Endometrium (tissue), 2 donors: ENCODE measurements around the gene GZMM.

ENCODE experiments used
- FAIRE-seq: peaks from 2 replicates; lab custom pipeline; 2012; peaks lifted over from hg19 to GRCh38; lab: Jason Lieb, UNC
- donor health status: control.
- donor health status: control.

Gene GZMM

GRCh38 chr19:543910-544608 is at the start of gene GZMM:
Gene GZMM (plus strand): TSS chr19:544053. CDS start chr19:544072, 19 bp downstream.
- FAIRE-seq: no peak

- FAIRE-seq: no peak
Observed at GRCh38 chr19:494171-495080, 49.4 kb upstream of the GZMM start.

GRCh38 chr19:495081-495401 is 48.8 kb upstream of the GZMM start:
- no peak for FAIRE-seq

DNA sequence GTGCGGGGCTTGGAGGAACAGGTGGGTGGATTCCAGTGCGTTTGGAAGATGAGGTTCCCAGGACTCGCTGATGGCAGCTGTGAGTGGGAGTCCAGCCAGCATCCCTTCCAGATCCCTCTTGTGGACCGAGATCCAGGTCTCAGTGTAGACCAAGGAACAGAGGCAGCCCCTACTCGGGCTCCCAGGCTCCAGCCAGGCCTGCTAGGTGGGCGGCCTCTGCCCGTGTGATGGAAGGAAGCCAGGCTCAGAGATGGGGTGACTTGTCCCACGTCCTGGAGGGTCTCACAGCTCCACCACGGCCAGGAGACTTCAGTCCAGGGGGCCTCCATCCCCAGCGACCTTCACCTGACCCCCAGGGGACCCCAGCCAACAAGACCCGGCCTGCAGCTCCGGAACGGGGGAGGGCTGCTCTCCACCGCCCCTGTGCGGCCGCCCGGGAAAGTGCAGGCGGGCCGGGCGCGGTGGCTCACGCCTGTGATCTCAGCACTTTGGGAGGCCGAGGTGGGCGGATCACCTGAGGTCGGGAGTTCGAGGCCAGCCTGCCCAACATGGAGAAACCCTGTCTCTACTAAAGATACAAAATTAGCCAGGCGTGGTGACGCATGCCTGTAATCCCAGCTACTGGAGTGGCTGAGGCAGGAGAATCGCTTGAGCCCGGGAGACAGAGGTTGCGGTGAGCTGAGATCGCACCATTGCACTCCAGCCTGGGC is 48.3 kb upstream of the GZMM start:
- no peak for FAIRE-seq

GRCh38 chr19:496112-496665 is 47.7 kb upstream of the GZMM start, which contains the start of gene MADCAM1:
Gene MADCAM1 (plus strand): TSS chr19:496486. CDS start chr19:496500, 14 bp downstream.
- no peak for FAIRE-seq

GRCh38 chr19:496986-497385 is 46.9 kb upstream of the GZMM start:
- FAIRE-seq: no peak

DNA sequence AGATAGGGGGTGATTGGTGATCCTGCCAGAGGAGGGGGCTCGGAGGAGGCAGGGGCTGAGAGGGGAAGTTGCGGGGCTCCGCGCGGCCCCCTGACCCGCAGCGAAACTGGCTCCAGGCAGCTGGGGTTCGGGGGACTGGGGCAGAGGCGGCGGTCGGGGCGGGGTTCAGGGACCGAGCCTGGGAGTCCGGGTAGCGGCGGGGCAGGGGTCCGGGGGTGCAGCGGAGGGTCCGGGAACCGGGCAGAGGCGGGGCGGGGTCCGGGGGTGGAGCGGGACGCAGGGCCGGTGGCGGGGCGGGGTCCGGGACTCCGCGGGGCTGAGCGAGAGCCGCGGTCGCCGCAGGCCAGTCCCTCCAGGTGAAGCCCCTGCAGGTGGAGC is 46.4 kb upstream of the GZMM start:
- no peak for FAIRE-seq

- no peak for FAIRE-seq
Observed at GRCh38 chr19:497869-498510, 45.9 kb upstream of the GZMM start.

DNA sequence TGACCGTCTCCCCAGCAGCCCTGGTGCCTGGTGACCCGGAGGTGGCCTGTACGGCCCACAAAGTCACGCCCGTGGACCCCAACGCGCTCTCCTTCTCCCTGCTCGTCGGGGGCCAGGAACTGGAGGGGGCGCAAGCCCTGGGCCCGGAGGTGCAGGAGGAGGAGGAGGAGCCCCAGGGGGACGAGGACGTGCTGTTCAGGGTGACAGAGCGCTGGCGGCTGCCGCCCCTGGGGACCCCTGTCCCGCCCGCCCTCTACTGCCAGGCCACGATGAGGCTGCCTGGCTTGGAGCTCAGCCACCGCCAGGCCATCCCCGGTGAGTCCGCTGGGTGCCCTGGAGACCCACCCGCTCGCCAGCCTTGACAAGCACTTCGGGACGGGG is 45.4 kb upstream of the GZMM start:
- no peak for FAIRE-seq

- no peak for FAIRE-seq
Observed at GRCh38 chr19:498977-499623, 44.8 kb upstream of the GZMM start.

DNA sequence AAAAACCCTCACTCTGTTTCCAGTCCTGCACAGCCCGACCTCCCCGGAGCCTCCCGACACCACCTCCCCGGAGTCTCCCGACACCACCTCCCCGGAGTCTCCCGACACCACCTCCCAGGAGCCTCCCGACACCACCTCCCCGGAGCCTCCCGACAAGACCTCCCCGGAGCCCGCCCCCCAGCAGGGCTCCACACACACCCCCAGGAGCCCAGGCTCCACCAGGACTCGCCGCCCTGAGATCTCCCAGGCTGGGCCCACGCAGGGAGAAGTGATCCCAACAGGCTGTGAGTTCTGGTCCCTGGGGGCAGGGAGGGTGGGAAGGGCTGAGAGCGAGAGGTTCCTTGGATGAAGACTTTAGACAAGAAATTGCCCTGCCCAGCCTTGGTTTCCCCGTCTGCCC is 42.2 kb upstream of the GZMM start:
- no peak for FAIRE-seq

DNA sequence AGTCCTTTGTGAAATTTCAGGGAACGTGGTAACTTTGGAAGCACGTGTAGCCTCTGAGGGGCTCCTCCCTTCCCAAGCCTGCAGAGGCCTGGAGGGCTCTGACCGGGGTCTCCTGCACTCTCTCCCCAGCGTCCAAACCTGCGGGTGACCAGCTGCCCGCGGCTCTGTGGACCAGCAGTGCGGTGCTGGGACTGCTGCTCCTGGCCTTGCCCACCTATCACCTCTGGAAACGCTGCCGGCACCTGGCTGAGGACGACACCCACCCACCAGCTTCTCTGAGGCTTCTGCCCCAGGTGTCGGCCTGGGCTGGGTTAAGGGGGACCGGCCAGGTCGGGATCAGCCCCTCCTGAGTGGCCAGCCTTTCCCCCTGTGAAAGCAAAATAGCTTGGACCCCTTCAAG is 39.2 kb upstream of the GZMM start:
- no peak for FAIRE-seq

DNA sequence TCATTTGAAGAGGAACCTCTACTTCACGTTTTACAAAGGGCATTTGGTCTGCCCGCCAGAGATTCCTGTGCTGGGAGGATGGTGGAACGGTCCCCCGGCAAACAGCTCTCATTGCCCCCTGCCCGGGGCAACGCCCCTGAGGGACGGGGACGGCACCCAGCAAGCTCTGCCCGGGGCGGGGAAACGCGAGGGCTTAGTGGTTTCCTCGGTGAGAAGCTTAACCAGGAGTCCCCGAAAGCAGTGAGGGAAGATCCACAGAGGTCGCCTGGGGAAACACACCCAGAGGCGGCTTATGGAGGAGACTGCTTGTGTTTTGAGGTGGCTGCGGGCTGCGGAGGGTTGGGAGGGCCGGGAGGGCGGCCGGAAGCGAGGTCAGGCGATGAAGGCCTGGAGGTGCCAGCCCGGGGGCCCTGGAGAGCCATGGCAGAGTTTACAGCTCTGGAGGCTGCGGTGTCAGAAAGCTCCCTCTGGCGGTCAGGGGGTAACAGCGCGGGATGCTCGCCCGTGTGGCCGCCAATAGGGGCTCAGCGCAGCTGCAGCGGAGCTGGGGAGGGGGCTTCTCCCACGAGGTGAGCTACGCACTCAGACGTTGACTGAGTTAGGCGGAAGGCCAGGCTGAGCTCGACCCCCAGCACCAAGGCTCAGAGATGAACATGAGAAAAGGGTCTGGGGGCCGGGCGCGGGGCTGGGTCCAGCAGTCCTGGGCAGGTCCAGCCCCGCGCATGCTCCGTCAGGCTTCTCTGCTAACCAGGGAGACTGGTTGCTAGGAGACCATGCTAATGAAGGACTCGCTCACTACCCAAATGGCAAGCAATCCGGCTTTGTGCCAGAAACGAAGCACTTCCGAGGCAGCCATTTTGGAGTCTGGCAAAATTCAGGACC is 37.2 kb upstream of the GZMM start:
- no peak for FAIRE-seq

DNA sequence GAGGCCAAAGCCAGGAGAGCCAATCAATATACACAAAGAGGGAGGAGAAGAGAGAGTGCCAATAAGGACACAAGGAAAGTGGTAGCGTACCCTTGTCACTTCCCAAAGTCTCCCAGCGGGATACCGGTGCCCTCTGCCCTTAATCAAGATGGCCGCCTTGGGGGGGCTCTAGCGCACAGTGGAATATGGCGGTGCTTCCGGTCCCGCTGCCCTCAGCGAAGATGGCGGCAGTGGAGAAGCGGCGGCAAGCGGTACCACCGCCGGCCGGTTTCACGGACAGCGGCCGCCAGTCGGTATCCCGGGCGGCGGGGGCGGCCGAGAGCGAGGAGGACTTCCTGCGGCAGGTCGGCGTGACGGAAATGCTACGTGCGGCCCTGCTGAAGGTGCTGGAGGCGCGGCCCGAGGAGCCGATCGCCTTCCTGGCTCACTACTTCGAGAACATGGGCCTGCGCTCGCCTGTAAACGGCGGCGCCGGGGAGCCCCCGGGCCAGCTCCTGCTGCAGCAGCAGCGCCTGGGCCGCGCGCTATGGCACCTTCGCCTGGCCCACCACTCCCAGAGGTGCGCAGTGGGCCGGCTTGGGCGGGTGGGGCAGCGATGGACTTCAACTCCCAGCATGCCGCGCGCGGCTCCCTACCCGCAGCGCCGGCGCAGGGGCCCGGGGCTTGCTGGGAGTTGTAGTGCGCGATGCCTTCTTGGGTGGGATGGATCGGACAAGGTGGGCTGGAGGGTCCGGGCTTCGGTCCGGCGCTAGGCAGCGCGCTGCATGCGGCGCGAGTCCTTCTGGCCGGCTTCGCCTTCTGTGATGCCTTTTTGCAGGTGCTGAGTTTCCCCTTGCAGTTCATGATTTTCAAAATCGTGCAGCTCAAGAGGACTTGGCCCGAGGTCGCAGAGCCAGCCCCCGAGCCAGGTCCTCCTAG is 36.3 kb upstream of the GZMM start, which contains the start of gene TPGS1:
Gene TPGS1 (plus strand): TSS at position 212 of the 918 bp plus-strand sequence. CDS start 10 bp downstream, at position 222.
- FAIRE-seq: peak; percentile 99

- no peak for FAIRE-seq
Observed at GRCh38 chr19:508204-509150, 35.4 kb upstream of the GZMM start.

- FAIRE-seq: no peak
Observed at GRCh38 chr19:510606-511100, 33.2 kb upstream of the GZMM start.

GRCh38 chr19:511101-511851 is 32.6 kb upstream of the GZMM start:
- FAIRE-seq: no peak
